ENCODE results near the gene RTL10.

RTL10 gene

DNA sequence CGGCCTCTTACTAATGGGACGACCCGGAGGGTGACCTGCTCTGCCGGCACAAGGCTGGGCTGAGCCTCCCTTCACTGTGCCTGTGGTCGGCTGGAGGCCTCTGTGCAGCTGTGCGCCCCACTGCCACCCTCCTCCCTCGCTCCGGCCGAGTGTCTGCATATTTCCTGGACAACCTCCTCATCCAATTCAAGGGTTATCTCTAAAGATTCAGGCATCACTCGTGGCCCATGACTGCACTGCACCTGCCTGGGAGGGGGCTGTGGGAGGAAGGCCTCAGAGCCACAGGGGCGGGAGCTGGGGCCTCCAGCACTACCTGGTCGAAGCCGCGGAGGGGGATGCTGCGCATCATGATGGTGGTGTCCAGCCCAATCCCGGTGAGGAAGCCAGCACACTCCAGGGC is 43.1 kb upstream of the RTL10 start:
- no peak for TF ChIP-seq FOXP2 (optimal IDR thresholded peaks at IDR 0.05; ENCODE audit: borderline replicate concordance, extremely low read depth, extremely low read length, insufficient read depth)
- no peak for TF ChIP-seq SIN3A (IDR thresholded peaks at IDR 0.05; ENCODE audit: borderline replicate concordance, insufficient read depth, low read length)

- TF ChIP-seq REST (IDR thresholded peaks at IDR 0.05; ENCODE audit: insufficient read depth in 1 of 2, low read depth in 2 of 2, low read length in 2 of 2) (no peak), POLR2AphosphoS5 (IDR thresholded peaks at IDR 0.05; ENCODE audit: low read depth, low read length) (no peak), FOXP2 (optimal IDR thresholded peaks at IDR 0.05; ENCODE audit: borderline replicate concordance, extremely low read depth, extremely low read length, insufficient read depth) (no peak), SIN3A (IDR thresholded peaks at IDR 0.05; ENCODE audit: borderline replicate concordance, insufficient read depth, low read length) (no peak), TAF1 (IDR thresholded peaks at IDR 0.05; ENCODE audit: borderline replicate concordance, insufficient read depth, low read length) (no peak)
Observed at GRCh38 chr22:19896665-19897355, 42.1 kb upstream of the RTL10 start.

GRCh38 chr22:19895160-19895849 is 40.6 kb upstream of the RTL10 start:
- TF ChIP-seq TAF1 (IDR thresholded peaks at IDR 0.05; ENCODE audit: borderline replicate concordance, insufficient read depth, low read length) (no peak), REST (IDR thresholded peaks at IDR 0.05; ENCODE audit: insufficient read depth in 1 of 2, low read depth in 2 of 2, low read length in 2 of 2) (no peak), POLR2AphosphoS5 (IDR thresholded peaks at IDR 0.05; ENCODE audit: low read depth, low read length) (no peak), SIN3A (IDR thresholded peaks at IDR 0.05; ENCODE audit: borderline replicate concordance, insufficient read depth, low read length) (no peak), FOXP2 (optimal IDR thresholded peaks at IDR 0.05; ENCODE audit: borderline replicate concordance, extremely low read depth, extremely low read length, insufficient read depth) (no peak)

DNA sequence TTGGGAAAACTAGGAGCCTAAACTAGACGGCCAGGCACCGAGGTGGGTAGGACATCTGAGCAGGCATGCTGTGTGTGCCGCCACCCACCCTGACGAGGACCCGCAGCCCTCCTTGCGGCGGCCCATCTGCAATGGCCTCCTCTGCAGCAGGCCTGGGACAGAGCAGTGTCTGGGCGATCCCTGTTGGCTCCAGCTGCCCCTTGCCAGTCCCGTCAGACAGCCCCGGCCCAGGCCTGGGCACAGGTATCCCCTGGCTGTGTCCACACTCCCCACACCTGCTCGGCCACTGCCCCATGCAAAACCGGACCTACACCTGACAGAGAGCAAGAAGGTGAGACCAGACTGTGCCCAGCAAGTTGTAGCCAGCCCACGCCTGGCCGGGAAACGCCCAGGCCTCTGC is 38.7 kb upstream of the RTL10 start:
- TF ChIP-seq SIN3A (IDR thresholded peaks at IDR 0.05; ENCODE audit: borderline replicate concordance, insufficient read depth, low read length) (no peak), TAF1 (IDR thresholded peaks at IDR 0.05; ENCODE audit: borderline replicate concordance, insufficient read depth, low read length) (no peak), REST (IDR thresholded peaks at IDR 0.05; ENCODE audit: insufficient read depth in 1 of 2, low read depth in 2 of 2, low read length in 2 of 2) (no peak), FOXP2 (optimal IDR thresholded peaks at IDR 0.05; ENCODE audit: borderline replicate concordance, extremely low read depth, extremely low read length, insufficient read depth) (no peak), POLR2AphosphoS5 (IDR thresholded peaks at IDR 0.05; ENCODE audit: low read depth, low read length) (no peak)

DNA sequence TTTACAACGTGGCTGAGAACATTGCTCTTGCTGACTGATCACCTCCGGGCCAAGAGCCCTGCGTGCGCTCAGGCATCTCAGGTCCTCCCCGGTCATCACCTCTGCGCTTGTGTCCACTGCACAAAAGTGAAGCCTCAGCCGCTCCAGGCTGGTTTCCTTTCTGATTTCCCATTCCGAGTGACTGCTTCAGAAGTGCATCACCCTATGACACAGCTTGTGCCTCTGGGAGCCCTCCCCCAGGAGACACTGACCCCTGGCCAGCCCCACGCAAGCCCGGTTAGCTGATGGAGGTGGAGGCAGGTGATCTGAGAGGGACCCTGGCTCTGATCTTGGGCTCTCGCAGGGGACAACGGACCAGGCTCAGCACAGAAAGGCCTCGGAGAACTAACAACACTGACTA is 38.3 kb upstream of the RTL10 start:
- no peak for TF ChIP-seq TAF1 (IDR thresholded peaks at IDR 0.05; ENCODE audit: borderline replicate concordance, insufficient read depth, low read length)
- TF ChIP-seq FOXP2 (optimal IDR thresholded peaks at IDR 0.05; ENCODE audit: borderline replicate concordance, extremely low read depth, extremely low read length, insufficient read depth) = no peak
- no peak for TF ChIP-seq REST (IDR thresholded peaks at IDR 0.05; ENCODE audit: insufficient read depth in 1 of 2, low read depth in 2 of 2, low read length in 2 of 2)
- TF ChIP-seq SIN3A (IDR thresholded peaks at IDR 0.05; ENCODE audit: borderline replicate concordance, insufficient read depth, low read length) = no peak
- TF ChIP-seq POLR2AphosphoS5 (IDR thresholded peaks at IDR 0.05; ENCODE audit: low read depth, low read length) = no peak
